ENCODE measurements around the gene LYSET.

DNA sequence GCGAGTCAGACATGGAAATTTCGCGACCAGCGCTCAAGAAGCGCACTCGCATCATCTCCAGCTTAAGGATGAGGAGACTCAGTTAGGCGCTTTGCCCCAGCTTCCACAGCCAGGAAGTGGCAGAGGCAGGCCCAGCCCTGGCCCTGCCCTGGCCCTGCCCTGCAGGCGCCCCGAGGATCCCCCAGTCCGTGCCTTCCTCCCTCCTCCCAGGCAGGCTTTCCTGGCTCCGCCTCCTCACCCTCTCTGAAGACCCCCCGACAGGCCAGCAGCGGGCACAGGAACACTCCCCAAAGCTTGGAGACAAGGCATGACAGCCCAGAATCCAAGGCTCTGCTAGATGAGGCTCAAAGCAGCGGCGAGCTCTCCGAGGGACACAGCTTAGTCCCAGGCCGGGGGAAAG lies 47.0 kb downstream of the LYSET start:
- TF ChIP-seq POLR2A (IDR thresholded peaks at IDR 0.05): no peak
- TF ChIP-seq, protein P1, sequence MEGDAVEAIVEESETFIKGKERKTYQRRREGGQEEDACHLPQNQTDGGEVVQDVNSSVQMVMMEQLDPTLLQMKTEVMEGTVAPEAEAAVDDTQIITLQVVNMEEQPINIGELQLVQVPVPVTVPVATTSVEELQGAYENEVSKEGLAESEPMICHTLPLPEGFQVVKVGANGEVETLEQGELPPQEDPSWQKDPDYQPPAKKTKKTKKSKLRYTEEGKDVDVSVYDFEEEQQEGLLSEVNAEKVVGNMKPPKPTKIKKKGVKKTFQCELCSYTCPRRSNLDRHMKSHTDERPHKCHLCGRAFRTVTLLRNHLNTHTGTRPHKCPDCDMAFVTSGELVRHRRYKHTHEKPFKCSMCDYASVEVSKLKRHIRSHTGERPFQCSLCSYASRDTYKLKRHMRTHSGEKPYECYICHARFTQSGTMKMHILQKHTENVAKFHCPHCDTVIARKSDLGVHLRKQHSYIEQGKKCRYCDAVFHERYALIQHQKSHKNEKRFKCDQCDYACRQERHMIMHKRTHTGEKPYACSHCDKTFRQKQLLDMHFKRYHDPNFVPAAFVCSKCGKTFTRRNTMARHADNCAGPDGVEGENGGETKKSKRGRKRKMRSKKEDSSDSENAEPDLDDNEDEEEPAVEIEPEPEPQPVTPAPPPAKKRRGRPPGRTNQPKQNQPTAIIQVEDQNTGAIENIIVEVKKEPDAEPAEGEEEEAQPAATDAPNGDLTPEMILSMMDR (IDR thresholded peaks at IDR 0.05): no peak

All from thyroid gland (tissue), 4 donors.